Mesendoderm (in vitro differentiated cells): ENCODE results near the gene MCCD1. TPM values are rescaled to one million over a fixed set of nuclear protein-coding genes. Genes with fewer than 3 reads are reported as not detected.

ENCODE experiments used
- small RNA-seq: library from polyadenylated mRNA; stranded (forward); fragments of <200 nt; extraction: miRNeasy Mini kit (QIAGEN cat#:217004); gene quantifications from one replicate; pipeline ENCODE3, GENCODE V24; 2013; ENCODE audit not compliant: insufficient read depth

Gene MCCD1

Small RNA genes within 50 kb of the gene (small RNA-seq; reads per million reads assigned to genes)
- gene AL663061.1 (not detected), gene RF00019 (not detected), gene SNORD117 (96.0 reads per million, percentile 96 among the genes with 10 or more reads in this experiment), gene SNORD84 (not detected)
